HT1080 (cell line): ENCODE results near the gene CACHD1. TPM values are rescaled to one million over a fixed set of nuclear protein-coding genes. Genes with fewer than 3 reads are reported as not detected.

Experiments used
- DNase-seq: peaks from one replicate; pipeline ENCODE4 v3.0.0-alpha.2; 2015; ENCODE audit warnings: low read depth
- total RNA-seq: library from RNA; depleted of rRNA; stranded (reverse); fragments of >200 nt; shearing (Covaris generic); gene quantifications from 2 replicates; pipeline ENCODE4 v1.2.3, GENCODE V29; 2014

Gene CACHD1
- total RNA-seq, 1 experiment from 2014 or later = 6.0 TPM

DNA sequence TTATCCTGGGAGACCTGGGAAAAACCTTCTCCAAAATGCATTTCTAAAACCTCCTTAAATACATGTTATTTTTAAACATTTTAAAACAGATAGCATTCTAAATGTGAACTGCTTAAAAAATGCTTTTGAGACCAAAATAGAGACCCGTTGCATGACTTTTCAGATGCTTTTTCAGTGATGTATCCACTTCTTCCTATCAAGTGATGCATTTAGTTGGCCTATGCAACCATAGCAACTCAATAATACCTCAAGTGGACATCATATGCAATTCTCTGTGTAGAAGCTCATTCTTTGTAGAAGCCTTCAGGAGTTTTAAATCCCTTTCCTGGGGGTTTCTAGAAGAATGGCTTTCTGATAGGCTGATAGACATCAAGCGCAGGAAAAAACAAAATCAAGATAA lies 180.5 kb downstream of the CACHD1 start:
- no peak for DNase-seq

DNA sequence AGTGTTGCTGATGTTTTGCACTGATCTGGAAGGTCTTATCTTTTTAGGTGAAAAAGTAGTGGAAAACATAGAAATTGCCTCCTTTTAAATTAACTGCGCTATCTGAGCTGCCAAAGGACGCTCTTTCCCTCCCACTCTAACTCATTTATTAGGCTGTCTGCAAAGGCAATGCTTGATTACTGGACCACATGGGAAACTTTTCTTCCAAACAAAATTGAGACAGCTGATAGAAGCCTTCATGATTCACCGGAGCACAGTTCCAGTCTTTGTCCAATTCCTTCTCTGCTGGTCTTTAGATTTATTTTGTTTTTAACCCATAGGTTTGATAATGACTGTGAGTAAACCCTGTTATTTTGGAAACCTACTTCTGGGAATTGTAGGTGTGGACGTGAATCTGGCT lies 181.9 kb downstream of the CACHD1 start:
- no peak for DNase-seq

- no peak for DNase-seq
Observed at GRCh38 chr1:64653466-64653865, 183.5 kb downstream of the CACHD1 start.

- DNase-seq = no peak
Observed at GRCh38 chr1:64654519-64655341, 184.8 kb downstream of the CACHD1 start.

- DNase-seq = no peak
Observed at GRCh38 chr1:64655861-64656260, 185.9 kb downstream of the CACHD1 start.

DNA sequence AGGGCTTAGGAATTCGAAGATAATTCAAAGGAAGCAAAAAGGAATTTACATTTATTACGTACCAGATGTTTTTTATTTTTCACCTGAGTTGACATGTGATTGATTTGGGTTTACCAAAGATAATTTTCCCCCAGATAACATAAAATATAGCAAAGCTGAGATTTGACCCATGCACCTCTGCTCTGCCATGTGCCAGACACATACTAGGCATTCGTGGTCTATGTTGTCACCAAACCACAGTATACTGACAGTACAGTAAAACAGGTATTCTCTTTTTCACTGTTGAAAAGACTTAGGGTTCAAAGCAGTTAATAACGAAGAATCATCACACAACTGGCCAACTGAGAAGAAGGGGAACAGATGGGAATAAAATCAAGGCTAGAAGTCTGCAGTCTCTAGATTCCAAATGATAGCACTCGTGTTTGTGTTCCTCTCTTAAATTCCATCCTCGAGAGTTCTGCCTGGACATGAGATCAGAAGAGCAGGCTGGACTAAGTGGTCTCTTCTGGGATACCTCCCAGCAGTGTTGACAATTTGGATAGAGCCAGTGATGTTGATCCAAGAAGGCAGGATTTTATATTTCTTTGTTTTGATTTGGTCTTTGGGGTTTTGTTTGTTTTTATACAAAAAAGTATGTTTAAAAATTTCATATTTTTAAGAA lies 189.7 kb downstream of the CACHD1 start:
- no peak for DNase-seq

GRCh38 chr1:64663668-64664067 lies 193.7 kb downstream of the CACHD1 start:
- peak; percentile 9 for DNase-seq

GRCh38 chr1:64664299-64664698 lies 194.4 kb downstream of the CACHD1 start:
- DNase-seq = no peak

GRCh38 chr1:64669098-64669675 lies 199.3 kb downstream of the CACHD1 start:
- no peak for DNase-seq

DNA sequence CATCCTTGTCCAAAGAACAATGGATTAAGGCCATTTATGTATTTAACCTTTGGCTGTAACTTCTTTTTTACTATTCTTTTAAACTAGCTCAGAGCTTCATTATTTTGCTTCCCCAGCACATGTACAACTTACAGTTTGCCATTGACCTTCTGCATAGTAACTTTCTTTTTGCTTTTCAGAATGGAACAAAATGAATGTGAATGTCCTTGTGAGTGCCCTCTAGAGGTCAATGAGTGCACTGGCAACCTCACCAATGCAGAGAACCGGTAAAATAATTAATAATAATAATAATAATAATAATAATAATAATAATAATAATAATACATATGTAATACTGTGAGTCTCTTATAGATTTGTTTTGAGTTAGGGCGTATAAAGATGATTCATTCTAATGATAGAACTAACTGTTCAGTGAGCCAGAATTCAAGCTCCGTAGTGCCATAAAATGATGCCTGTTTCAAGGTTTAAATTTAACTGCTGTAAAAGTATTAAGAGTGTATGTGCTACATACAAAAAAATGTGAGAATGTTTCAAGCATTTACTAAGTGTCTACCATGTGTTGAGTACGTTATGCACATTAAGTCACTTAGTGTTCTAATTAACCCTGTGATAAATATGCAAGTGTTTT lies 205.9 kb downstream of the CACHD1 start:
- no peak for DNase-seq

- DNase-seq = no peak
Observed at GRCh38 chr1:64676386-64676785, 206.5 kb downstream of the CACHD1 start.

DNA sequence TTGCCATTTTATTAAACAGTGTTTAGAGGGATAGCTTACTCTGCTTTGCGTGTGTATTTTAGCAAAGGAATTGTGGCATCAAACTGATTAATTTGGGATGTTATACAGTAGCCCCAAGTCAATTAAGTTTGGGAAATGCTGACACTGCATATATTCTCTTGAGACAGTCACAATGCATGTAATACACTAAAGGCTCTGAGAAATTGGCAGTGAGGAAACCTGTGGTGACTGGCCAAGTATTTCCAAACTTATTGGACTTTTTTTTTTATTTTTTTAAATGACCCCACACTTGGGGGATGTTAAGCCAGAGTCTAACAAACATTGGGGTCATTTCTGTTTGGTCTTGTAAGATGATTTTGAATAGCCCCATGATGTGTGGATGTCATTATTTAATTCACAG lies 207.6 kb downstream of the CACHD1 start:
- no peak for DNase-seq

GRCh38 chr1:64678366-64678765 lies 208.4 kb downstream of the CACHD1 start:
- no peak for DNase-seq

DNA sequence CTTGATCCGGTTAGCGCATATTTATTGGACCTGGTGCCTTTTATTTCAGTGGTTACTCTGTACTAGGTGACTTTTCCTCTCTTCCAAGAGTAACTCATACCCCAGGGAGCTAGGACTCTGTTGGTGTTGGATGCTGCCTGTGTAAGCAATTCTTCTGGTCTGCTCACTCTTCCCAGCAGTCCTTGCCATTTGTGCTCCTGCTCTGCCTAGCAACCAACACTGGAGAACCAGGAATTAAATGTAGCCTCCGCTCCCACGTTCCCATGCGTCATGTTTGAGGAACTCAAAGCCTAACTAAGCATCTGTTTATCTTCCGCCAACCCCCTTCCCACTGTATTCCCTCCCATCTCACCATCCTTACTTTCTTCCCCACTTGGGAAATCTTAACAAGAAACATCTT lies 209.2 kb downstream of the CACHD1 start:
- DNase-seq = no peak

GRCh38 chr1:64680599-64680998 lies 210.7 kb downstream of the CACHD1 start:
- DNase-seq = no peak

DNA sequence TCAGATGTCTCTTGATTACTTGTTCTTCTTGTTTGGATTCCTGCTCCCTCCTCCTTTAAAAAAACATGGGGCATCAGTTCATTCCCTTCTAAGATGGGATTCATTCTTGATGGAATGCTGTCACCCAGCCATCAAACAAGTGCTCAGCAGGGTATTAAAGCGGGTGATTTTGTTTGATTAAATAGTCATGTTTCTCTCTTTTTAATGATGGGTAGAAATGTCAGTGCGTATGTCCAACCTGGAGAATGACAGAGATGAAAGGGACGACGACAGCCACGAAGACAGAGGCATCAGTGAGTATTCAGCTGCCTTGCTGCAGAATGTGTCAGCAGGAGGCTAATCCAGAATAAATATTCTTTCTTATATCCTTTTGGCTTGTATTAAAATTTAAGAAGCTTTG lies 211.1 kb downstream of the CACHD1 start:
- no peak for DNase-seq

GRCh38 chr1:64683419-64683818 lies 213.5 kb downstream of the CACHD1 start:
- DNase-seq = no peak

- no peak for DNase-seq
Observed at GRCh38 chr1:64685217-64685616, 215.3 kb downstream of the CACHD1 start.

GRCh38 chr1:64685765-64686341 lies 215.9 kb downstream of the CACHD1 start:
- DNase-seq = no peak

DNA sequence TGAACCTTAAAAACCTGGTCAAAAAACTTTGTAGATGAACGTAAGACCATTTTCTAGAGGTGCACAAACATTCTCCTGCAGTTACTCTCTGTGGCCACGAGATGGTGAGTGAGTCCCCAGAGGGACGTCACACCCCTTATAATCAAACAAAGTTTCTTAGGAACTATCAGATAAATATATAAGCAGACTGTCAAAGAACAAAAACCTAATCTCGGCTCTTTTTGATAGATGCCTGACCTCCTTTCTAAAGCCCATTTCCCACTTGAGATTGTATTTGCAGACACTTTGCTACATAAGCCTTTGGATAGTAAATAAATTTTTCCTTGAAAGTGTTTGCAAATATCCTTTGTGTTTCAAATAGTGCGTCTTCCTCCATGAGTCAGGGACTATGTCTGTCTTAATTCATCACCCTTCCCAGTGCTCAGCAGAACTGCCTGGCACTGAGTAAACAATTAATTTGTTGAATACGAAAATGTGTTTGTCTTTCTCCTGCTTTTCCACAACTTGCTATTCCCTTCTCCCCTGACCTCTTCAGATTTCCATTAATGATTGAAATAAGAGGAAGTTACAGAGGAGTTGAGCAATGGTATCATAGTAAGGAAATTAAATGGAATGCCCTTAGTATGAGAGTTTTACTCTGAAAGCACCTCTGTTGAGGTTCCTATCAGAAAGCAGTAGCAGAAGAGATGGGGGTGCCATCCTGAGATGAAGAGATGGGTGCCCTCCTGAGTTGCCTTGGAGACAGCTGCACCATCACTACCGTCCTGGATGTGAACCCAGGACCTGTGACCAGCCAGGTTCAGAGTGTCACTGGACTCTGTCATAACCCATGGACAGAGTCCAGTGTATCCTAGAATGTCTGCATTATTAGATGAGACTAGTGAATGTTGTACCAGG lies 217.1 kb downstream of the CACHD1 start:
- DNase-seq = peak; percentile 27
